Stimulated activated CD4-positive, alpha-beta T cell treated with anti-CD3 and anti-CD28 coated beads, TNF-alpha, amount 100 ng/mL, for 48 hours (primary cell): ENCODE data around the gene KRTAP22-1.

Source experiments
- DNase-seq, 3 donors: peaks; one replicate each; pipeline ENCODE4 v3.0.0-alpha.2; 2020; ENCODE audit warnings: low read depth in 3 of 3

Gene KRTAP22-1

GRCh38 chr21:30600787-30601186 is at the start of gene KRTAP22-1:
KRTAP22-1 (plus strand) TSS chr21:30601087.
- no peak for DNase-seq

DNA sequence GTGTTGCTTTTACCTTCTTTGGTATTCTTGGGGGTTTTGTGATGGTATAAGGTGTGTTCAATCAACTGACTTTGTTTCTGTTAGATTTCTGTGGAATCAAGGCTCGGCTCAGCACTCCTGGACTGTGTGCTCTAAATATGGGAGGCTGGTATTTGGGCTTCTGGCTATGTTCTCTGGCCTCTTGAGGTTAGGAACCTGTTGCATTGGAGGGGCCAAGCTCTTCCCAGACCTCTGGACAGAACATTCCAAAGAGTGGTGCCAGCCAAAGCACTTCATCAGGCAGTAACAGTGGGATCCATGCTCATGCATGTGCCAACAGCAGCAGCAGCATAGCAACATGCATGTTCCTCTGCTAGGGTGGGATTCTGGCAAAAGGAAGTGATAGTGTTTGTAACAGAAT is 48.1 kb upstream of the KRTAP22-1 start:
- DNase-seq = no peak

DNA sequence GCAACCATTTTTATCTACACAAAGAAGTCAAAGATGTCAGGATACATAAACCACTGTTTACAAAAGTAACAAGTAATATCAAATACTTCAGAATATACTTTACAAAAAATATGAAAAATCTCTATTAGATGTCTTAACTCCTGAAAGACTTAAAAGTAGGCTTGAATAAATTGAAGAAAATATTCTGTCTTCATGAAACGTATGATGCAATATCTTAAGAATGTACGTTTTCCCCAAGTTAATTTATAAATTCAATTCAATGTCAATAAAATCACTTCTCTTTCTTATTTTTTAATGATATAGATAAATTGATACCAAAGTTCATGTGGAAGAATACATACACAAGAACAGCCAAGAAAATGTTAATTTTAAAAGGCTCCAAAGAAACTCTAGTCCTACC is 45.8 kb upstream of the KRTAP22-1 start:
- no peak for DNase-seq

DNA sequence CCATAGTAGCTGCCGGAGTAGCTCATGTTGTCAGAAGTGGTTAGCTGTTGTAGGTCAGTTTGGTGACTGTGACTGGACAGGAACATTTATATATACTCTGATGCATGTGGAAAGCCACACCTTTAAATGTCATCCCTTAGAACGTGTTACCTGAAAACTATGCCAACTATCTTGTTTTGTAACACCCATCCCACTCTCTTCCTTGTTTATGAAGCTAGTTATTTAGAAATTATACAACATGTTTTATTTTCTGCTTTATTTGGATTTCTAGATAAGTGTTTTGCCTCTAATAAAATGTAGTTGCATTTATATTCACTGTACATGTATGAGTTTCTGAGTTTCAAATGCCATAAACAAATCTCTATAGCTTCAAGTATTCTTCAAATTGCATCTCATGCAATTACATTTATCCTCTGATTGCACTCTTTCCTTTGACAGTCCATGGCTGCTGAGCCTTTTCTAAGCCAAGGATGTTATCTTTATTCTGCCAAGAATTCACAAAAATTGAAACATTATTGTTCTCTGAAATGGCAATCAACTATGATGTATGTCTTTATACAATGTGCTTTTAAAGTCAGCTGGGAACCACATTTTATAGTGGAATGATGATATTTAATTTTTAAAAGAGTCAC is 39.5 kb upstream of the KRTAP22-1 start, which contains the start of gene KRTAP19-7:
Gene KRTAP19-7, minus strand, starts transcription at position 51 of the 632 bp plus-strand sequence. Its CDS starts 25 bp downstream, at position 26.
- DNase-seq = no peak

DNA sequence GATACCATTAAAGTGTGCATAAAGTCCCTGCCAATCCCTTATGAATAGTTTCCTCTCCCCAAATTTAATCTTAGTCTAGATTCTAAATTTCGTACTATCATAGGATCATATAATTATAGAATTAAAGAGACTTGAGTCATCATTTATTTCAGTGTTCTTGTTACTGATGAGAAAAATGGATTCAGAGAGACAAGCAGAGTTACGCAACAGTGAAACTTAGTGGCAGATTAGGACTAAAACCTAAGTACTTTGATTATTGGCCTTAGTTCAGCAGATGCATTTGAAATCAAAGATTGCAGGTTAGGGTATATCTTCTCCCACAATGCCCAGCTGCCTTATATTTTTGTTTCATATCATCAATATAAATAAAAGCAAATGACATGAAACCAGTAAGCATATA is 38.9 kb upstream of the KRTAP22-1 start:
- no peak for DNase-seq

DNA sequence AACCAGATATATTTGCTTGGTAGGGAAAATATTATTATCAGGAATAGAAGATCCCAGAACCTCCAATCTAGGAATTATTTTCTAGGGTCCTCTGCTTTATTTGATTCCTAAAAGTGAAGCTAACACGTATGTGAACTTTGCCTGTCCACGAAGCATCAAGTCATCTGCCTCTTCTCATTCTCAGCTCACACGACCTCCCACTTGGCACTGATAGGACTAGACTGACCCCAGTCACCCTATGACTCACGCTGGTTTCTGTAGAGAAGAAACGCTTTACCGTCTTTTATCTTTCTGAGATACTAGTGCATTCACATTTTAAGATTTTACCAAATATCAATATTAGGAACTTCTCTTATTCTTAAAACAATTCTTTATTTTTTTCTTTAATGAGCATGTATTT is 37.8 kb upstream of the KRTAP22-1 start:
- DNase-seq = no peak

- no peak for DNase-seq
These were observed 37.3 kb upstream of the KRTAP22-1 start for GRCh38 chr21:30563630-30564029.

GRCh38 chr21:30567617-30568016 is 33.3 kb upstream of the KRTAP22-1 start:
- no peak for DNase-seq

DNA sequence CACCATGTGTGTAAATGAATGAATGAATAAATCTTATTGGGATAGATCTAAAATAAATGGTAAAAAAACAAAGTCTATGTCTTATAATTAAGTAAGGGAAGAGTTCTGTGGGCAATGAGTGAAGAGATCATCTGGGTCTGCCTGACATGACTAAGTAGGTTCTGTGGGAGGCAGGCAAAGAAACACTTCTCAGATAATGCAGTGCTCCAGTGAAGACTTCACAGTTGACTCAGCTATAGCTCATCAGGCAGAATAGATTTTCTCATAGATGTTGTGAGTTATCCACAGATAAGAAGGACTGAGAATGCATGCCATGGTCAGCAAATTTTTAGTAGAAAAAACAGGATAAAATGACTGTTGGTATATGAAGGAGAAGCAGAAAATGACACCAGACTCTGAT is 23.1 kb upstream of the KRTAP22-1 start:
- no peak for DNase-seq

DNA sequence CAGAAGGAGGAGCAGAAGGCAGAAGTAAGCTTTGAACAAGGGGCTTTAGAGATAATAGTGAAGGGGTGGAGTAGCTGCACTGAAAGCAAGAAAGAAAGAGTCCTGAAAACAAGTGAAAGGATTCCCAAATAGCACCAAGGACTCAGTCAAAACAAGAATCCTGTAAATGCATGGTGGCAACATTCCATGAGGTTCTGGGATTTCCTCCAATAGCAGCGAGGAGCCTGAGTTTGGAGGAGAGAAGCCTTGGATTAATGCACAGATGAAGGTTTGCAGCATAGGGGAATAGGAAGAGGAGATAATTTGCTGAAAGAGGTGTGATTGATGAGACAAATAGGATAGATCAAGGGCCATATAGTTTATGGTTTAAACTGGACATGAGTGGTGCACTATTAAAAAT is 21.5 kb upstream of the KRTAP22-1 start:
- DNase-seq = no peak

DNA sequence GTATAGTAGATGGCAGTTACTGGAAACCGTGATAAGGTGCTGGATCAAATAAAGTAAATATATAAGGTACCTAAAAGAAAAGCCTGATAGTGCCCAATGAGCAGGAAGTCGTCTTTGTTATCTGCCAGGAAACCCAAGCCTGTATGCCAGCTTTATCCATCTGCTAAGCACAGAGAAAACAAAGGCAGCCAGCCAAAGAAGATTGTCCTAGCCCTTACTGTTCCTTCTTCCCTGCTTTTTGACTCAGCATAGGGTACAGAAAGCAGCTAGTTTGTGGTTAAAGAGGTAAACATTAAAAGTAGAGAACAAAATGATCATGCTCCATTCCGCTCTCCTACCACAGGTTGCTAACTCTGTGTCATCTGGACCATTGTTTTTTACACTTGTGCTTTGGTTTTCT is 20.8 kb upstream of the KRTAP22-1 start:
- no peak for DNase-seq

GRCh38 chr21:30582870-30583269 is 18.0 kb upstream of the KRTAP22-1 start:
- DNase-seq = no peak

GRCh38 chr21:30590297-30590696 is 10.6 kb upstream of the KRTAP22-1 start, which contains the start of gene KRTAP22-2:
KRTAP22-2 (minus strand) TSS chr21:30590397.
- DNase-seq = no peak

- DNase-seq = no peak
These were observed 8.7 kb upstream of the KRTAP22-1 start, which contains the start of gene KRTAP6-3 for GRCh38 chr21:30592140-30592539. KRTAP6-3 (plus strand) TSS chr21:30592440; CDS start chr21:30592446, 6 bp downstream.

GRCh38 chr21:30598802-30599201 is 2.1 kb upstream of the KRTAP22-1 start, which contains the start of gene KRTAP6-2:
KRTAP6-2 (minus strand) TSS chr21:30598902; CDS start chr21:30598874, 28 bp downstream.
- DNase-seq = no peak

- DNase-seq = no peak
These were observed 5.1 kb downstream of the KRTAP22-1 start for GRCh38 chr21:30605968-30606367.

- no peak for DNase-seq
These were observed 11.2 kb downstream of the KRTAP22-1 start for GRCh38 chr21:30612132-30612531.

DNA sequence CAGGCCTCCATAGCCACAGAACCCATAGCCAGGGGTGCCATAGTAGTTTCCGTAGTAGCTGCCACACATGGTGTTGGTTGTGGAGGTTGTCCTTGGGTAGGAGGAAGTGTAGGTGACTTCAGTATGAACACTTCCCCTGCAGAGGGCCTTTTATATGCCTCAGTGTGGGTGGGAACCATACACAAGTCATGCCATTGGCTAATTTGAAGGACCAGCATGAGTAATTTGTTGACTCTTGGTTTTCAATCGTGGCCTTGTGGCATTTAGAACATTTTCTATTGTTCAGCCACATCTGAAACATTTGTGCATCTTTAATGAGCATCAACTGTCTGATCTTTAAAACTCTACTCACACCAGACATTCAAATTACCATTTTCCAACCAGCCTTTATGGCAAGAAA is 12.9 kb downstream of the KRTAP22-1 start, which contains the start of gene KRTAP6-1:
Gene KRTAP6-1, minus strand, starts transcription at position 95 of the 400 bp plus-strand sequence. Its CDS starts 26 bp downstream, at position 69.
- no peak for DNase-seq

DNA sequence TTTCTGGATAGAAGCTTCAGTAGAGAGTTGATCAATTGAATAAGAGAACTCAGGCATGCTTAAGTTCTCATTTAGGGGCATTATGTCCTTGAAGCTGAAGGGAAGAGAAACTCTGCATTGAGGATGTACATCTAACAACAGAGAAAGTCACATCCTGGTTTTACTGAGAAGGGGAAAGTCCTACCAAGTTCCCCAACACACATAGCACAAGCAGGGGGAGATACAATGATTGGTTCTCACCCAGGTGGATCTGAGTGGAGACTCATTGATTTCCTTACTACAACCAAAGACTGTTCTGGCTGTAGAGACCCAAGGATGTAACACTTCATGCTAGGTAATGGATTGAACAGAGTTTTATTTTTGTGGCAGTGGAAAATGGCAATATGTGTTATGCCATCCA is 14.3 kb downstream of the KRTAP22-1 start:
- DNase-seq = no peak

GRCh38 chr21:30616125-30616524 is 15.2 kb downstream of the KRTAP22-1 start, which contains the start of gene KRTAP20-1:
KRTAP20-1 (plus strand) TSS chr21:30616425; CDS start chr21:30616455, 30 bp downstream.
- DNase-seq = no peak

GRCh38 chr21:30620080-30620479 is 19.2 kb downstream of the KRTAP22-1 start:
- no peak for DNase-seq

DNA sequence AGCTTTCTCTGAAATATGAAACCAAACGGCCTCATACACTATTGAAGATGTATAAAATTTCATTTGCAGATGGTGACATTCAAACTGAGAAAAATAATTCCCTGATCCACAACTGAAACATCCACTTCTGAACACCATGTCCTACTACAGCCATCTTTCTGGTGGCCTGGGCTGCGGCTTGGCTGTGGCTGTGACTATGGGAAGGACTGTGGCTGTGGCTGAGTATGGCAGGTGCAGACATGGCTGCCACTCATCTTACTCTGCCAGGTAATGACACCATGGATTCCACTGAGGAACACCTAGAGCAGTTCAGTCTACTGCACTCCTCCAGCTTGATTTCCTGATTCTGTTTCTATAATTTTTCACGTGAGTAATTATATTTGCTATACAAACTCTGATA is 19.6 kb downstream of the KRTAP22-1 start, which contains the start of gene KRTAP20-4:
Gene KRTAP20-4, plus strand, starts transcription at position 106 of the 400 bp plus-strand sequence.
- no peak for DNase-seq

GRCh38 chr21:30623362-30623761 is 22.5 kb downstream of the KRTAP22-1 start:
- DNase-seq = no peak
